Measurements from ENCODE around the gene NTRK1.

Gene NTRK1

DNA sequence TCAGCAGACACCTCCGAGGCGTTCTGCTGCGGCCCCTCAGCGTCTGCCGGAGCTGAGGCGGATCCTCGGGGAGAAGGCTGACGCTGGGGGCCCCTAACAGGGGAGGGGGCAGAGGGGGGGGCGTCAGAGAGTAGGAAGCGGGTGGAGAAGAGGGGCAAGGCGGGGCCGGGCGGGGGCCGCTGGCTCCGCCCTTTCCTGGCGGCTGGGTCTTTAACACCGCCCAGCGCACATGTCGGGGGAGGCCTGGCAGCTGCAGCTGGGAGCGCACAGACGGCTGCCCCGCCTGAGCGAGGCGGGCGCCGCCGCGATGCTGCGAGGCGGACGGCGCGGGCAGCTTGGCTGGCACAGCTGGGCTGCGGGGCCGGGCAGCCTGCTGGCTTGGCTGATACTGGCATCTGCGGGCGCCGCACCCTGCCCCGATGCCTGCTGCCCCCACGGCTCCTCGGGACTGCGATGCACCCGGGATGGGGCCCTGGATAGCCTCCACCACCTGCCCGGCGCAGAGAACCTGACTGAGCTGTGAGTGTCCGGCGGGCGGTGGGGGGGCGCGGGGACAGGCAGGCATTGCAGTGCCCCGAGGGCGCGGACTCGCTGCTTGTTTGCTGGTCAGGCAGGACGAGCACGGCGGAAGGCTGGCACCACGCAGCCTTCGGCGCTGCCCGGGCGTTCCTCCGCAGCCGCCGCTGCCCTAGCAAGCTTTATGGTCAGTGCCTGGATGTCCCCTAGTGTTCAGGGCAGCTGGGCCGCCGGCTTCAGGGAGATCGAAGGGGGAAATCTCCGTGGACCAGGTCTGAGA lies at the start of gene NTRK1:
Gene NTRK1, plus strand, starts transcription at position 238 of the 796 bp plus-strand sequence. Its CDS starts 70 bp downstream, at position 308.
- DNase-seq (ENCODE audit: low read depth): peak; percentile 25

DNA sequence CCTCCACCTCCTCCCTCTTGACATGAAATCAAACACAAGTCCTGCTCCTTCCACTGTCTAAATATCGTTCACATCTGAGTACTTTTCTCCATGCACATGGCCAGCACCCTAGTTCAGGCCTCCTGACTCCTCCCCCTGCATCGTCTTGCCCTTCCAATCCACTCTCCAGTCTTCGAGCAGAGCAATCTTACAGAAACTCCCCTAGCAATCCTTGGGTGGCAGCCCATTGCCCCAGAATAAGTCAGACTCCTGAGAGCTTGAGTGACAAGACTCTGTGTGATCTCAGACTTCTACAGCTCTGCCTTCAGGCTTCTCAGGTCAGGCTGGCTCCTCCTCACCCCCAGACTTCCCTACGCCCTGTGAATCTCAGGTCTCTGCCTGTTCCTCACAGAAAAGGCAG lies 49.5 kb upstream of the NTRK1 start:
- DNase-seq (ENCODE audit: low read depth): no peak

DNA sequence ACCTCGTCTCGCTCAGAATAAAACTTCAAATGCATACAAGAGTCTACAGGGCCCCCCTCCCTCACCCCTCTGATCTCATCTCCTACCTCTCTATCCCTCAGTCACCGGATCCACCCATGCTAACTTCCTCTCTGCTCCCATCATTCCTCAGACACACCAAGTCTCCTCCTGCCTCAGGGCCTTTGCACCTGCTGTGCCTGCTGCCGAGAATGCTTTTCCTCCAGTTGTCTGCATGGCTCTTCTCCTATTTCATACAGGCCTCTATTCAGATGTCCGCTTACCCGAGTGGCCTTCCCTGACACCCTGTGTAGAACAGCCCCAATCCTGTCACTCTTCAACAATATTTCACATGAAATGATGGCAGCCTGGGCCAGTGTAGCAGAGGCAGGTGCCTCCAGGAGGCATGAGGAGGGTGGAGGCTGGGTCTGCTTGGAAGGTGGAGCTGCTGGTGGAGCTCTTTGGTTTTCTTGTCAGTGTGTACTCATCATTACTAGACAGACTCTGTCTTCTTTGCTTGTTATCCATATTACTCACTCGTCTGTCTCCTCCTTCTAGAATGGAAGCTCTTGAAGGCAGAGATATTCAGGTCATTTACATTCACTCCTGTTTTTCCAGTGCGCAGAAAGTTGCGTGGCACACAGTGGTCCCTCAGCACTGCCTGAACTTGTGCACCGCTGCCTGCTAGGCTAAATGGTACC lies 48.2 kb upstream of the NTRK1 start:
- no peak for DNase-seq (ENCODE audit: low read depth)

DNA sequence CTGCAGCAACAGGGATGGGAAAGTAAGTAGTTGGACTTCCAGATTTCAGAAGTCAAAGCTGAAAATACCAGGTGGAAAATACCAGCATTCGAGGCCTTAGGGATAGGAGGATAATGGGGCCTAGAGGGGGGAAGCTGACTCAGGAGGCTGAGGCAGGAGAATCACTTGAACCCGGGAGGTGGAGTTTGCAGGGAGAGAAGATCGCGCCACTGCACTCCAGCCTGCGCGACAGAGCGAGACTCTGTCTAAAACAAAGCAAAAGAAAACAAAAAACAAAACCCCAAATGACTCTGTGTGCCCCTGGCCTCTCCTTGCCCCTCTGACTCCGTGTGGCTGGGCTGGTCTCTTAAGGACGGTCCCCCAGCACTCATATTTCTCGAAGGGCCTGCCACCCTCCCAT lies 47.4 kb upstream of the NTRK1 start:
- no peak for DNase-seq (ENCODE audit: low read depth)

DNA sequence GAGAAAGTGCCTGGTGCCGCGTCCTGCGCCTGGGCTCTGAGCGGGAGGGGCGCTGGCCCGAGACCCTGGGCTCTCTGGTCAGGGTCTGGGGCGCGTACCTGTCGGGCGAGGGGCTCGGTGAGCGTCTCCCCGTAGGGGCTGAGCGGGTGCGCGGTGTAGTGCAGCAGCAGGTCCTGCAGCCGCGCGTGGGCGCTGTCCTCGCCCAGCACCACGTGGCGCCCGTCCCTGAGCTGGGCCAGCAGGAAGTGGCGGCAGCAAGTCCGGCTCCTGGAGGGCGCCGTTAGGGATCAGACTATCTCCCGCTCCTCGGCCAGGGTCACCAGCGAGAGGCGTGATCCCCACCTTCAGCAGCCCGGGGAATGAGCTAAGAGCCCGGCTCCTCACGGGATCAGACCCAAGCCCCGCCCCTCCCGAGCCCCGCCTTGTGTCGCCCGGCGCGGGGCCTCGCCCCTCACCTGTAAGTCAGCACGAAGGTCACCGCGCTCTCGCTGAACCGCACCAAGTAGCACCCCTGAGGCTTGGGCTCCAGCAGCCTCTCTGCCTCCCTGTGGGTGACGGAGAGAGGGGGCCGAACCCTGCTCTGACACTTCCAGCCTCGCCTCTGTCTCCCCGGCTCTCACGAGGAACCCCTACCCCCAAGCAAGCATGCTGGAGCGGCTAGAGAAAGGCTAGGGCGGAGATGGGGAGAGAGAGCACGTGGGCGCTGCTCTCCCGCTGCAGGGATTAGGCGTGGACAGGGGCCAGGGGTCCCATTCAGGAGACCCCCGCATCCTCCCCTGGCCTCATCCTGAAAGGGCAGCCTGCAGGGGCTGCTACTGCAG lies 46.7 kb upstream of the NTRK1 start:
- peak; percentile 60 for DNase-seq (ENCODE audit: low read depth)

DNA sequence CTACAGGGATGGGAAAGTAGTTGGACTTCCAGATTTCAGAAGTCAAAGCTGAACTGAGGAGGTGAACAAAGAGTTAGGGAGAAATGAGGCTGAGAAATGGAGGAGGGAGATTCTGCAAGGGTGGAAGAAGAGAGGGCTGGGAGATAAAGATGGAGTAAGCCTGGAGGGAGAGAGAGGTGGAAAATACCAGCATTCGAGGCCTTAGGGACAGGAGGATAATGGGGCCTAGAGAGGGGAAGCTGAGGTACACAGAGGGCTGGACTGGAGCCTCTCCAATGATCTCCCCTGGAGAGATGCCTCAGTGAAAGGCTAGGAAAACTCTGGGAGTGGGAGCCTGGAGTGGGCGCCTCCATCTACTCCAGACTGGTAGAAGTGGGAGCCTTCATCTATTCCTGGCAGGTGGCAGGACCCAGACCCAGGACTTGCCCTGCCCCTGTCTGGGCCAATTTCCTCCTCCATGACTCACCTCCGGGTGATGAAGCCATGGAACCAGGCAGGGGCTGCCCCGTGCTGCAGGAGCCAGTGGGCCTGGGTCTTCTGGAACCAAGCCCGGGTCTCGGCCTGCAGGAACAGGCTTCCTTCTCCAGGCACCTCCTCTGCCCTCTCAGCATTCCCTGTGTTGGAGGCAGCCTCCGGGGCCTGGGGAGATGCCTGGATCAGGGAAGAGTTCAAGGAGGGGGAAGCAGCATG lies 45.9 kb upstream of the NTRK1 start:
- DNase-seq (ENCODE audit: low read depth): no peak

DNA sequence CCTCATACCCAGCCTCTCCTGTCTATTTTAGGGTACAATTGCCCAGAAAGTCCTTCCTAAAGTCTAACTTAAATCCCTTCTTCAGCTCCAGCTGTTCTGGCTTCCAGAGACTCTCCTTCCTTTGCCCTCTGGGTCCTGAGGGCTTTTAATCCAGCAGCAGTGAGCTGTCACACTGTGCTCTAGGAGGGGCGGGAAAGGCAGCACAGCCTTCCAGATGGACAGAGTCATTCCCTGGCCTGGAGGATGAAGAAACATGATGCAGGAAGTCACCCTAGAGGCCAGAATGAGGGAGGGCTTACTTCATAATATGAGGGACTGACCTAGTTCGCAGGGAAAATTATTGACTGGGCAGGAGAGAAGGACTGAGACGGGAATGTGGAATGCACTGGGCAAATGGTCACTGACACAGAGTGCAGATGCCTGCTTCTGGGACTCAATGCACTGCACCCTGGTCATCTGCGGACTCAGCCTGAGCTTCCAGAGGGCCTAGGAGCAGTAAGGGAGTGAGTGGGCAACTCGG lies 45.3 kb upstream of the NTRK1 start:
- no peak for DNase-seq (ENCODE audit: low read depth)

DNA sequence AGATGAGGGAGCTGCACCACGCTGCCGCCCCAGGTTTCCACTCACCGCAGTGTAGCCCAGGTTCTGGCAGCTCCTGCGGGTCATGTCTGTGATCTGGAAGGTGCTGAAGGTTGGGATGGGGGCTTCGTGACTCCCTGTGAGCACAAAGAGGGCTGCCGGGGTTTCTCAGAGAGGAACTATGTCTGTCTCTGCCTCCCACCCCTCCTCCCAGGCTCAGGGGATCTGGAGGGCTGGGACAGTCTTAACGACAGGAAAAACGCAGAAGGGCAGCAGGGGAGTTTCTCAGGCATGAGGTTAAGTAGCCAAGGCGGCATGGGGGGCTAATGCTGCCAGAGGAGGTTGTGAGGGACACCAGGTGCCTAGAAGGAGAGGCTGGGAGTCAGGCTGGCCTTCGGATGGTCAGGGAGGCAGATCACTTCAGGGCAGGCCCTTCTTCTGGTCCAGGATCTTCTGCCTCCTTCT lies 44.7 kb upstream of the NTRK1 start:
- no peak for DNase-seq (ENCODE audit: low read depth)

DNA sequence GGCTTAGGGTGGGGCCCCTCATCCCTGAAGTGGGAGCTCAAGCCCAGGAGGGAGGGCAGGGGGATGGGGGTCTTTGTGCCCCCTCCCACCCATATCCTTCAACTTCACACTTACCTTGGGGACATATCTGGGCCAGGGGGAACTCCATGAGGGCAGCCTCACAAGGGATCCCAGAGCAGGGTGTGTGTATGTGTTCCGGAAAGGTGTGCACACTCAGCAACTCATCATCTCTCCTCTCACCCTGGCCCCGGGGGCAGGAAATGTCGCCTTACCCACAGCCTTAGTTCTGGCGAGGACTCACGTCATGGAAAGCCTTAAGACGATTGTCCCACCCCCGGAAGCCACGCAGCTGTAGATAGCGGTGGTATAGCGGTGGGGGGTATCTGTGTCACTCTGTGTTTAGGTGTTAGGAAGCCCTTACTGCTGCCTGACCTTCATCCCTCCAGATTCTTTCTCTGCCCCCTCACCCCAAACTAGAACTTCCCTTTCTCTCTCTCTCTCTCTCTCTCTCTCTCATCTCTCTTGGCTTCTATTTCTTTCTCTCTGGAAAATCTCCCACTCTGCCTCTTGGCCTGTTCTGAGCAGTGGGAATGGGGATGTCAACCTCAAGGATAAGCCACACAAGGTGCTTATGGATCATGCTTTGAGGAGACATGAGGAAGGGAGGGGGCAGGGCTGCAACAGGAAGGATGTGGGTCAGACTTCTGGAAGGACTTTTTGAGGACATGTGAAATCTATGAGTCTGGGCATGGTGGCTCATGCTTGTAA lies 43.9 kb upstream of the NTRK1 start, which contains the start of gene SH2D2A:
Gene SH2D2A, minus strand, starts transcription at position 288 of the 768 bp plus-strand sequence. Its CDS starts 140 bp downstream, at position 148.
- DNase-seq (ENCODE audit: low read depth): peak; percentile 95

DNA sequence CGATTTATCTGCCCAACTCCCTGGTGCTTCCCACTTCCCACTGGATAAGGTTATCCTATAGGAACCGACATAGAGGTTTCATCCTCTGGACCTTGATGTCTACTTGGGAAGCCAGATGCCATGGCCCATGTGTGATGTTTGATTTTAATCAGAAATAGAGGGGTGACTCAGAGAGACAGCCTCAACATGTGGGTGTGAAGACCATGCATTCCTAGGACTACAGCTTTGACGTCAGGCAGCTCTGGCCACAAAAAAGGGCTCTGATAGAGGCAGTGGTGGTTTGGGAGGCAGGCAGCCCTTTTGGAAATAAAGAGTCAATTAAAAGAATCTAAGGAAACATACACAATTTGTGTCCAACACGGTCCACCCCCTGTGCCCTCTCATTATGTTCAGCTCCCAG lies 38.9 kb upstream of the NTRK1 start:
- DNase-seq (ENCODE audit: low read depth): no peak

DNA sequence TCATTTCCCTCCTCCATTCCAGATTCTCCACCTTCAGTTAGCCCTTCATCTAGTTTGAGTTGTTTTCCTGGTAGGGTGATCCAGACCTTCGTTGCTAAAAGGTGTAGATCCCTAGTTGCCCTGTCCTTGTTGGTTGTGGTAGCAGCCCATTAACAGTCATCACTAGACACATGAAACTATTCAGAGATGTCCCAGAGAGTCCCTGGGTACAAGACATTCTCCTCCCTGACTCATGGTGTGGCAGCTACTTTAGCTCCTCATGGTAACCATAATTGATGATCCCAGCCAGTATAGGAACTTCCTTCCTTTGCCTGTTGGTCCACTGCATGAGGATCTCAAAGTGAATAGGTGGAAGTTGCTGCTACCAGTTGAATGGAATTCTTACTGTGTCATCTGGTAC lies 38.0 kb upstream of the NTRK1 start:
- no peak for DNase-seq (ENCODE audit: low read depth)

DNA sequence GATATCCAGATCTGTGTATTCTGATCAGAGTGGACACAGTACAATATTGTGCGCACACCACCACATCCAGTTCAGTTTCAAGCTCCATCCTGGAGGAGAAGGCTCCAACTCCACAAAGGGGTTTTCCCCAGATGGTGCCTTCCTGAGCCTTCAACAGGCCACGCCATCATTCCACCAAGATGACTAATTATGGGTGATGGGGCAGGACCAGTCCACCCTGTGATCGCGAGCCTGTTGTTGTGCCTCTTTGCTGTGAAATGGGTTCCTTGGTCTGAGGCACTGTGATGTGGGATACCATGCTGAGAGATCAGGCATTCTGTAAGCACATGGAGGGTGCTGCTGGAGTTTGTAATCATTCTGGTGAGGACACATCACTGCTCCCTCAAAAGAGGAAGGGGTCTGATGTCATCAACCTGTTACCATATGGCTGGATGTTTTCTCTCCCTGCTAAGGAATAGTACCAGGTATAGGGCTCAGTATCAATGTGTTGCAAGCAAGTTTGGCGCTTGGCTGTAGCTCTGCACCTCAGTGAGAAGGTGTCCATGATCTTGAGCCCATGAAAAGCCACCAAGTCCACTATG lies 37.4 kb upstream of the NTRK1 start:
- no peak for DNase-seq (ENCODE audit: low read depth)

DNA sequence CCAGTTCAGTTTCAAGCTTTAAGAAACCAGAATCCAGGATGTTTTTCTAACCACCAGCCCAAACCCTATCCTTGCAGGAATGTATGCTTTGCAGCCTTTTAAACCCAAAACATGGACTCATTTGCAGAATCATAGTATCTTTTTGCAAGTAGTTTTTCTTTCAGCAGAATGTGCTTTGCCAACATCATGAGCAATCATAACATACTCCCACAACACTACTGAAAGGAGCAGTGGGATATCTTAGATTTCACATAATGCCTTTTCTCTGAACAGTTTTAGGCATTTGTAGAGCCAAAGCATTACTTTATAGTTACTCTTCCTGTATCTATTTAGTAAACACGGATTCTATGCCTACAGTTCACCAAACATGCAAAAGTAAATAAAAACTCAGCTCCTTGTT lies 34.0 kb upstream of the NTRK1 start:
- DNase-seq (ENCODE audit: low read depth): no peak

DNA sequence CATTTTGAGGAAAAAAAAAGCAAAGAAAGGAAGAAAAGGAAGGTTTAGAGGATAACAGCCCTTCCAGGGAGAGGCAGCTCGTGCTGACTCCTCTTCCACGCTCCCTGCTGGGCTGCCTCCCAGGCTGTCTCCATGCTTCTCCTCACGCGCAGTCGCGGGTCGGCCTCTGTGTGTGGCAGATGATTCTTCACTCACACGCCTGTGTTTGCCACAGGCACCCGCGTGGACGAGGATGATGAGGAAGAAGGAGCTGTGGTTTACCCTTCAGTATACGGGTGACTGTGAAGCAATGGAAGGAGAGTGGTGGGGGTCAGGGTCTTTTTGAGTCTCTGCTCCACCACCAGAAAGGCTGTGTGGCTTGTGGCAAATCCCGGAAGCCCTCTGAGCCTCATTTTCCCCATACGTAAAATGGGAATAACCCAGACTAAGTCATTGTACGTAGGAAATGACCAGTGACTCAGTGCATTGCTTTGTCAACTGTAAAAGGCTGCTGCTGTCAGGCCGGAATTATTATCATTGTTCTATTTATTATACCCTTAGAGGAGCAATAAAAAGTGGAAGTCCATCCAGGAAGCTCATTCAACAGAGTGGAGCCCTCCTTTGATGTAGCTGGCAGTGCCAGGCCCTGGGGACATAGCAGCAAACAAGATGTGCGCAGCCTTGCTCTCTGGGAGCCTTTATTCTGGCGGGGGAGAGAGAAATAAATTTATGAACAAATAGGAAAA lies 32.1 kb upstream of the NTRK1 start:
- DNase-seq (ENCODE audit: low read depth): no peak

DNA sequence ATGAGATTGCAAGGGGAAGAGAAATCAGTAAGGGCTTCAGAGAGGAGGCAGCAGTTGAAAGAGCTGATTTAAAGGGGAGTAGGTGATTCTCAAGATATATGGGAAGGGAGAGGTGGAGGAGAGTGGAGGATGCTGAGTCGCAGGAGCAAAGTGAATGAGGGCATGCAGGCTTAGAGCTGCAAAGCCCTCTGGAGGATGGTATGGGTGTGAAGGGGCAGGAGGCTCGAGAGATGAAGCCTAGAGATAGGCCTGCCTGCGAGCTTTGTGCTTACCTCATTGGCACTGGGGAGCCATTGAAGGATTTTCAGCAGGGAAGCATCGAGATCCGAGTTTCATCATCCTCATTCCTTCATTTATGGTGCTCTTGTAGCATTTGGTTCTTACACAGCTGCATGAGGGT lies 28.2 kb upstream of the NTRK1 start:
- no peak for DNase-seq (ENCODE audit: low read depth)

DNA sequence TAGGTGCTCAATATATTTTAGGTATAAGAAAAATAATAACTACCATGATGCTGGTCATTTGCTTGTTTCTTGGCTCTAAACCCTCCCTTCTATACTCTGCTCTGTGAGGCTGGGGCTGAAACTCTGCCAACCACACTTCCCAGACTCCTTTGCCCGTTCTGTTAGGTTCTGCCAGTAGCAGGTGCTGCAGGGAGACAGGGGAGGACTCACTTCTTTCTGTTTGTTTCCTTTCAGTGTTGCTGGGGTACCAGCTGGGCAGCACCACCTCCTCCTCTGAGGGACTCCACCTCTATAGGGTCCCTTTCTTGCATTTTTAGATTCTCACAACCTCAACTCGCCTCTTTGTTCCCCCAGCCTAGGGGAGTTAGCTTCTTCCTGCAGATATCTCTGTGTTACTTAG lies 27.1 kb upstream of the NTRK1 start:
- DNase-seq (ENCODE audit: low read depth): no peak

DNA sequence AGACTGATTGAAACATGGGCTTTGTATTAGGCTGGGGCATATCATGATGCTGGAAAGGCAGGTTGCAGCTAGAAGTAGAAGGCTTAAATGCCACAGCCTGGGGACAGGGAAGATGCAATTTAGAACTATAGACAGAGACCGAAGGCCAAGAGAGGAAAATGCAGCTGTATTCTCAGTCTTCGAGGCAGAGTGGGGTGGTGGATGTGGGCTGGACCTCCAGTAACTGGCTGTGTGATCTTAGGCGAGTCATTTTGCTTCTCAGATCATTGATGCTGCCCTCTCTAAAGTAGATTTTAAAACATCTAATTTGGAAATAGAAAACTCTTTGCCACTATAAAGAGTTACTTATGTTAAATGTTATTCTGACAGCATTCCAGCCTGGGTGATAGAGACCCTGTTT lies 26.3 kb upstream of the NTRK1 start:
- DNase-seq (ENCODE audit: low read depth): no peak

DNA sequence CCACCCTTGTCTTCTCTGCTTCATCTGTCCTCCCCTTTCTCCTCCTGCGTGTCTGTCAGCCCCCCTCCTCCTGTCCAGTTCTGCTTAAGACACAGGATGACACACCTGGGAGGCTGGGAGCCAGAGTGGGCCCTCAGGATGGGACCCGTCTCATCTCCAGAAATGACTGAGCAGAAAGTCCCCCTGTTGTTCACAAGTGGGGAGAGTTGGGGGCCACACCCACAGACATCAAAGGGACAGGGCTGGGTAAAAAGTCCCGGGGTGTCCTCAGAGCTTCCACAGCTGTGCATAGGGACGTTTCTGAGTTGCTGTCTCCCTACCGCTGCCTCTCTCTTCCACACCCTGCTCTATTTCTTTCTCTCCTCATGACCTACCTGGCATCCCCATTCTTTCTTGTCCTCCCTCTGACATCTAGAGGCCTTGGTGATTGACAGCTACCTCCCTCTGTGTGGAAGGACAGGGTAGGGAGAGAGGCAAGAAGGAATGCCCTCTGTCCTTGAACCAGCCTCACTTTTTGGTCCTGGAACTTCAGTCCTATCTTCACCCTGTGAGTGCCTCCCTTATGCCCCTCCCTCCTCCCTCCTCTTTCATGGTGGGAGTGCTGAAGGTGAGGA lies 24.5 kb upstream of the NTRK1 start:
- no peak for DNase-seq (ENCODE audit: low read depth)

DNA sequence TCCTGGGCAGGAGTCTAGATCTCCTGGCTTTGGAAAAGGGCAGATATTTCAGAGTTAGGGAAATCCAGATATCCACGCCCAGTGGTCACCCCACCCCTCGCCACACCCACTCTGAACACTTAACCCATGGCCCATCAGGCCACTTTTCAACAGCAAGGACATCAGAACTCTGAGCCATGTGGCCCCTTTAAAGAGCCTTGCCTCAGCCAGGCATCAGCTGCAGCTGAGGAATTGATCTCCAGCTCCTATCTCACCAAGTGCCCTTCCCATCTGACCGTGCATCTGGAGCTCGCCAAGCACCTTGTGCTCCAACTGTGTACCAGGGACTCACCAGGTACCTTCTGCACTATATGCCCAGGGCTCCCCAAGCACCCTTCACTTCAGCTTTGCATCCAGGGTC lies 23.8 kb upstream of the NTRK1 start:
- DNase-seq (ENCODE audit: low read depth): no peak
